Lower leg skin (tissue), 3 donors: Measurements from ENCODE around the gene PHF8.

ENCODE experiments used
- POLR2A ChIP-seq, 2 donors: fragments of 450-650 bp; IDR thresholded peaks; one replicate each; pipeline ENCODE4 v1.6.1; 2016 to 2017; ENCODE audit warnings: antibody characterized with exemption in 2 of 2, mild to moderate bottlenecking in 1 of 2, moderate library complexity in 1 of 2
- TF ChIP-seq, protein P1 (sequence below), 3 donors: fragments of 450-650 bp; IDR thresholded peaks; one replicate each; pipeline ENCODE4 v1.5.1; 2016; ENCODE audit warnings: antibody characterized with exemption in 3 of 3, mild to moderate bottlenecking in 3 of 3, moderate library complexity in 2 of 3

DNA sequence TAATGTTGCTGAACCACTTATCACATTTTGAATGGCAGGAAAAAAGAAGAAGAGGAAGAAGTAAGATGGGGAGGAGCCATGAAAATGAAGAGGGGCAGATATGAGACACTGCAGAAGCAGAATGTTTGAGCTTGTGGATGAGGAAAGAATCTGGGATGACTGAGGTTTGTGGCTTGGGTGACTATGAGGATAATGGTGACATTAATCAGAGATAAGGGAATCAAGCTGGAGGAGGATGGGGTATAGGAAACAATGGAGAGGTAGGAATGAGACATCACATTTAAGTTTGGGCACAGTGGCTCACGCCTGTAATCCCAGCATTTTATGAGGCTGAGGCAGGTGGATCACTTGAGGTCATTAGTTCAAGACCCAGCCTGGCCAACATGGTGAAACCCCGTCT lies 19.1 kb upstream of the PHF8 start:
- TF ChIP-seq, protein P1, sequence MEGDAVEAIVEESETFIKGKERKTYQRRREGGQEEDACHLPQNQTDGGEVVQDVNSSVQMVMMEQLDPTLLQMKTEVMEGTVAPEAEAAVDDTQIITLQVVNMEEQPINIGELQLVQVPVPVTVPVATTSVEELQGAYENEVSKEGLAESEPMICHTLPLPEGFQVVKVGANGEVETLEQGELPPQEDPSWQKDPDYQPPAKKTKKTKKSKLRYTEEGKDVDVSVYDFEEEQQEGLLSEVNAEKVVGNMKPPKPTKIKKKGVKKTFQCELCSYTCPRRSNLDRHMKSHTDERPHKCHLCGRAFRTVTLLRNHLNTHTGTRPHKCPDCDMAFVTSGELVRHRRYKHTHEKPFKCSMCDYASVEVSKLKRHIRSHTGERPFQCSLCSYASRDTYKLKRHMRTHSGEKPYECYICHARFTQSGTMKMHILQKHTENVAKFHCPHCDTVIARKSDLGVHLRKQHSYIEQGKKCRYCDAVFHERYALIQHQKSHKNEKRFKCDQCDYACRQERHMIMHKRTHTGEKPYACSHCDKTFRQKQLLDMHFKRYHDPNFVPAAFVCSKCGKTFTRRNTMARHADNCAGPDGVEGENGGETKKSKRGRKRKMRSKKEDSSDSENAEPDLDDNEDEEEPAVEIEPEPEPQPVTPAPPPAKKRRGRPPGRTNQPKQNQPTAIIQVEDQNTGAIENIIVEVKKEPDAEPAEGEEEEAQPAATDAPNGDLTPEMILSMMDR (IDR thresholded peaks at IDR 0.05) = no peak
- no peak for TF ChIP-seq POLR2A (IDR thresholded peaks at IDR 0.05)
